Measurements from ENCODE around the gene GPC6. TPM values are rescaled to one million over a fixed set of nuclear protein-coding genes. Genes with fewer than 3 reads are reported as not detected.

The GPC6 gene
- total RNA-seq, 1 donor from 2014 or later, result 42.9 TPM

DNA sequence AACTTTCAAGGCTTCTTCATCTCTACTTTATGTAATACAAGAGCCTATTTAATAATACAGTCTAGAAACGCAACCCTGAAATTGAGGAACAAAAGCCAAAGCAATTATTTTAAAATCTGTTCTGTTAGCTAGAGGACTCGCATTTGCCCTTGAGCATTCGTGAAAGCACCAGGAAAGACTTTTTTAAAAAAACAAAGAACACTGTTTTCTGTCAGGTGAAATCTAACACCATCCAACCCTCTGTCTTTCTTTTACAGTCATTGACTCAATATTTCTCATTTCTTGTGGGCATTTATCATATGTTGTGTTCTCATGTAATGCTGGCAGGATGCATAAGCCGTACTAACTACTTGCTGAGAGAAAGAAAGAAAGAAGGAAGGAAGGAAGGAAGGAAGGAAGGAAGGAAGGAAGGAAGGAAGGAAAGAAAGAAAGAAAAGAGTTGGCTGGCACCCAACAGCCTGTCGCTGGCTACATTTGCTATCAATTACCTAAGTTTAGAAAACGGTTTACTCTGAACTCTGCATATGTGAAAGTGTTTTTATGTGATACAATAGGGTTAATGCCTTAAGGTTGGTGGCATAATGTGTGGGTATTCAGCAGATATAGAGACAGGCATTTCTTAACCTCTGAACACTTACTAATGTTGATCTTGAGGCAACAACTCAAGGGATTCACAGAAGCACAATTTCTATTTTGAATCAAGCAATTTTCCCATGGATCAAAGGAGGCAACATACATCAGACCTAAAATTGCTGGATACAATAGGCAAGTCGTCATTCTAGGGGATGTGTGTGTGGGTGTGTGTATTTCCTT, 807.4 kb downstream of the GPC6 start:
- TF ChIP-seq EZH2phosphoT487 (IDR thresholded peaks at IDR 0.05) (no peak), EZH2 (IDR thresholded peaks at IDR 0.05) (no peak)
- TF ChIP-seq, protein P1, sequence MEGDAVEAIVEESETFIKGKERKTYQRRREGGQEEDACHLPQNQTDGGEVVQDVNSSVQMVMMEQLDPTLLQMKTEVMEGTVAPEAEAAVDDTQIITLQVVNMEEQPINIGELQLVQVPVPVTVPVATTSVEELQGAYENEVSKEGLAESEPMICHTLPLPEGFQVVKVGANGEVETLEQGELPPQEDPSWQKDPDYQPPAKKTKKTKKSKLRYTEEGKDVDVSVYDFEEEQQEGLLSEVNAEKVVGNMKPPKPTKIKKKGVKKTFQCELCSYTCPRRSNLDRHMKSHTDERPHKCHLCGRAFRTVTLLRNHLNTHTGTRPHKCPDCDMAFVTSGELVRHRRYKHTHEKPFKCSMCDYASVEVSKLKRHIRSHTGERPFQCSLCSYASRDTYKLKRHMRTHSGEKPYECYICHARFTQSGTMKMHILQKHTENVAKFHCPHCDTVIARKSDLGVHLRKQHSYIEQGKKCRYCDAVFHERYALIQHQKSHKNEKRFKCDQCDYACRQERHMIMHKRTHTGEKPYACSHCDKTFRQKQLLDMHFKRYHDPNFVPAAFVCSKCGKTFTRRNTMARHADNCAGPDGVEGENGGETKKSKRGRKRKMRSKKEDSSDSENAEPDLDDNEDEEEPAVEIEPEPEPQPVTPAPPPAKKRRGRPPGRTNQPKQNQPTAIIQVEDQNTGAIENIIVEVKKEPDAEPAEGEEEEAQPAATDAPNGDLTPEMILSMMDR (IDR thresholded peaks at IDR 0.05), result no peak
- no peaks in the 10 kb centered on the region for H3K79me2 ChIP-seq (ENCODE audit: low read depth)
- no peak overlapping the region for H3K9ac ChIP-seq
- H3K4me1 Mint-ChIP-seq, result no peaks in the 10 kb centered on the region
- H3K4me3 Mint-ChIP-seq, result no peak overlapping the region
- H3K9me3 ChIP-seq (ENCODE audit: low read depth), result no peaks in the 10 kb centered on the region
- H4K20me1 ChIP-seq (ENCODE audit: low read depth), result no peaks in the 10 kb centered on the region
- H3K27ac ChIP-seq, result no peak overlapping the region
- H3K27me3 Mint-ChIP-seq (ENCODE audit: insufficient read depth, low read depth), result no peaks in the 10 kb centered on the region
- no peaks in the 10 kb centered on the region for H3K36me3 ChIP-seq
- H3K4me2 ChIP-seq, result no peak overlapping the region
- peaks cover 35% of the 10 kb centered on the region for H3K4me1 ChIP-seq
- H3K27ac Mint-ChIP-seq, result no peak overlapping the region
- no peak for DNase-seq (ENCODE audit: low spot score)
- H3K9me3 Mint-ChIP-seq, result no peaks in the 10 kb centered on the region
- no peaks in the 10 kb centered on the region for H3F3A ChIP-seq (ENCODE audit: low read depth)
- H3K27me3 ChIP-seq, result no peaks in the 10 kb centered on the region
- no peak overlapping the region for H2AFZ ChIP-seq (replicated peaks)
- H3K36me3 Mint-ChIP-seq, result peaks cover 2% of the 10 kb centered on the region
- no peak overlapping the region for H3K4me3 ChIP-seq

DNA sequence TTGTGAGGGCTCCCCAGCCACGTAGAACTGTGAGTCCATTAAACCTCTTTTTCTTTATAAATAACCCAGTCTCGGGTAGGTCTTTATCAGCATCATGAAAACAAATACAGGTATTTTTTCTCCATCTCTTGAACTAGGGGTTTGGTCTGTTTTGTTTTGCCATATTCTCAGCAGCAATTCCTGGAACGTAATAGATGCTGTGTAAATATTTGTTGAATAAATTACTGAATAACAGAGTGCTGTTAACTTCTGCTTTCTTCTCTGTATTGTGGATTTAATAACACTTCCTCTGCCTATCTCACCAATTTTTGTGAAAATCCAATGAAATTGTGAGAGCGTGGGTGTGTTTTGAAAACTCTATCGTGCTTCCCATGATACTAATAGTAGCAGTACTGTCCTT, 823.4 kb downstream of the GPC6 start:
- H3K9ac ChIP-seq, result no peak overlapping the region
- no peak overlapping the region for H3K4me3 Mint-ChIP-seq
- no peaks in the 10 kb centered on the region for H3F3A ChIP-seq (ENCODE audit: low read depth)
- H3K9me3 ChIP-seq (ENCODE audit: low read depth), result no peaks in the 10 kb centered on the region
- H4K20me1 ChIP-seq (ENCODE audit: low read depth), result no peaks in the 10 kb centered on the region
- H3K9me3 Mint-ChIP-seq, result no peaks in the 10 kb centered on the region
- H3K4me3 ChIP-seq, result no peak overlapping the region
- H2AFZ ChIP-seq (replicated peaks), result no peak overlapping the region
- no peaks in the 10 kb centered on the region for H3K79me2 ChIP-seq (ENCODE audit: low read depth)
- H3K36me3 Mint-ChIP-seq, result no peaks in the 10 kb centered on the region
- no peaks in the 10 kb centered on the region for H3K36me3 ChIP-seq
- TF ChIP-seq EZH2 (IDR thresholded peaks at IDR 0.05) (no peak), EZH2phosphoT487 (IDR thresholded peaks at IDR 0.05) (no peak)
- TF ChIP-seq, protein P1 (IDR thresholded peaks at IDR 0.05), result no peak
- no peaks in the 10 kb centered on the region for H3K27me3 Mint-ChIP-seq (ENCODE audit: insufficient read depth, low read depth)
- DNase-seq (ENCODE audit: low spot score), result no peak
- H3K4me1 Mint-ChIP-seq, result no peaks in the 10 kb centered on the region
- no peaks in the 10 kb centered on the region for H3K4me1 ChIP-seq
- no peak overlapping the region for H3K27ac Mint-ChIP-seq
- H3K27me3 ChIP-seq, result no peaks in the 10 kb centered on the region
- no peak overlapping the region for H3K4me2 ChIP-seq
- no peak overlapping the region for H3K27ac ChIP-seq

DNA sequence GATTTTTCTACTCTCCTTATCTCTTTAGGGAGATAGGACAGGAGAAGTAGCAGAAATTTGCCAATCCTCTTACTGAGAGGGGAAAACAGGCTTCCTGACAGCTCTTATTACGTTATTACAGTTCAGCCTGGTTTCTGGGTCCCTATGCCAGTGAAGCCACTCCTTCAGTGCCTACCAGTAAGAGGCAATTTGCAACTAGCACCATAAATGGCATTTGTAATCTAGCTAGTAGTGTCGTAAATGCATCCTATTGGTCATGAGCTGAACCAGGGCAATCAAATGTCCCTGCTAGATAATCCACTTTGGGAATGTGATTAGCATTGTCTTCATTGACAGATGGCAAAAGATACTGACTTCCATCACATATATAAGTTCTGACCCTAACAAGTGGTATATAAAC, 824.1 kb downstream of the GPC6 start:
- Mint-ChIP-seq H3K9me3 (no peaks in the 10 kb centered on the region), H3K27ac (no peak overlapping the region), H3K36me3 (no peaks in the 10 kb centered on the region), H3K4me3 (no peak overlapping the region), H3K4me1 (no peaks in the 10 kb centered on the region), H3K27me3 (ENCODE audit: insufficient read depth, low read depth) (no peaks in the 10 kb centered on the region)
- TF ChIP-seq, protein P1 (IDR thresholded peaks at IDR 0.05), result no peak
- TF ChIP-seq EZH2 (IDR thresholded peaks at IDR 0.05), result no peak
- no peak for TF ChIP-seq EZH2phosphoT487 (IDR thresholded peaks at IDR 0.05)
- Histone ChIP-seq H3K9me3 (ENCODE audit: low read depth) (no peaks in the 10 kb centered on the region), H3F3A (ENCODE audit: low read depth) (no peaks in the 10 kb centered on the region), H3K4me1 (no peaks in the 10 kb centered on the region), H3K27ac (no peak overlapping the region), H3K79me2 (ENCODE audit: low read depth) (no peaks in the 10 kb centered on the region), H3K36me3 (no peaks in the 10 kb centered on the region), H3K9ac (no peak overlapping the region), H4K20me1 (ENCODE audit: low read depth) (no peaks in the 10 kb centered on the region), H3K4me3 (no peak overlapping the region), H3K27me3 (no peaks in the 10 kb centered on the region), H3K4me2 (no peak overlapping the region), H2AFZ (replicated peaks) (no peak overlapping the region)
- no peak for DNase-seq (ENCODE audit: low spot score)

Measured in neural progenitor cell (in vitro differentiated cells).